ENCODE results near the gene KIAA1217. TPM values are rescaled to one million over a fixed set of nuclear protein-coding genes. Genes with fewer than 3 reads are reported as not detected.
A peak's percentile ranks its signal among the peaks of the same experiment; 100 is the strongest.
"Not testable (repeated sequence)": the region's sequence is repeated elsewhere in the genome, so short reads cannot be mapped to it uniquely, and the experiment has no call there.

Gene KIAA1217
- total and polyA plus RNA-seq, 12 donors: 6.9 to 49.5 (median 38.4) TPM

- TF ChIP-seq CTCF (IDR thresholded peaks at IDR 0.05): no peak
- Histone ChIP-seq H3K4me3 (no peak overlapping the region), H3K9me3 (no peaks in the 10 kb centered on the region), H3K27me3 (no peaks in the 10 kb centered on the region), H3K4me1 (peaks cover 6 to 36% (median 16%) of the 10 kb centered on the region in 9 donors), H3K27ac (no peak overlapping the region), H3K36me3 (peaks cover 0 to 50% (median 0%) of the 10 kb centered on the region in 9 donors)
- intact Hi-C loops (cut with DNase I): no loop called here
- 91 to 92% methylated on average over 4 of the region's 4 CpGs for WGBS, 2 donors
- no peak for DNase-seq
- no peak for ATAC-seq
Measured at GRCh38 chr10:24444337-24444736, 235.4 kb downstream of the KIAA1217 start.

- intact Hi-C loops (cut with DNase I); H3K27me3 ChIP-seq; H3K4me3 ChIP-seq; ATAC-seq; DNase-seq; H3K27ac ChIP-seq; H3K9me3 ChIP-seq: not testable (repeated sequence)
- Histone ChIP-seq H3K4me1 (peaks cover 7 to 48% (median 30%) of the 10 kb centered on the region in 9 donors), H3K36me3 (peaks cover 0 to 34% (median 0%) of the 10 kb centered on the region in 9 donors)
- WGBS, 2 donors: 83 to 100% methylated on average over 2 of the region's 2 CpGs
Measured at GRCh38 chr10:24445958-24446357, 237.0 kb downstream of the KIAA1217 start.

GRCh38 chr10:24446739-24447138 is 237.8 kb downstream of the KIAA1217 start:
- TF ChIP-seq CTCF (IDR thresholded peaks at IDR 0.05): no peak
- H3K36me3 ChIP-seq: peaks cover 0 to 26% (median 0%) of the 10 kb centered on the region in 9 donors
- H3K4me1 ChIP-seq: peaks cover 7 to 56% (median 38%) of the 10 kb centered on the region in 9 donors
- ATAC-seq (peak in 1 of 8 donors; percentile 34), DNase-seq (no peak)
- intact Hi-C loops (cut with DNase I): no loop called here
- H3K27me3 ChIP-seq: no peaks in the 10 kb centered on the region
- H3K4me3 ChIP-seq: no peak overlapping the region
- H3K9me3 ChIP-seq: no peaks in the 10 kb centered on the region
- WGBS, 2 donors: 90 to 93% methylated on average over 6 of the region's 6 CpGs
- peak overlapping the region in 1 of 10 donors; percentile 78 for H3K27ac ChIP-seq

- peaks cover 0 to 14% (median 0%) of the 10 kb centered on the region in 9 donors for H3K36me3 ChIP-seq
- H3K27ac ChIP-seq: peak overlapping the region in 9 of 10 donors; percentile 15 to 81 (median 66)
- H3K27me3 ChIP-seq: no peaks in the 10 kb centered on the region
- intact Hi-C loops (cut with DNase I): no loop called here
- H3K4me3 ChIP-seq: peak overlapping the region in 5 of 10 donors; percentile 47 to 53 (median 50)
- H3K9me3 ChIP-seq: no peaks in the 10 kb centered on the region
- 58 to 77% methylated on average over 3 of the region's 3 CpGs for WGBS, 2 donors
- ATAC-seq (peak in 1 of 8 donors; percentile 25), DNase-seq (no peak)
- peaks cover 7 to 68% (median 41%) of the 10 kb centered on the region in 9 donors for H3K4me1 ChIP-seq
- TF ChIP-seq CTCF (IDR thresholded peaks at IDR 0.05): no peak
Measured at GRCh38 chr10:24448351-24448999, 239.5 kb downstream of the KIAA1217 start.

GRCh38 chr10:24449321-24449740 is 240.4 kb downstream of the KIAA1217 start:
- peak overlapping the region in 8 of 10 donors; percentile 15 to 81 (median 70) for H3K27ac ChIP-seq
- no peak for TF ChIP-seq CTCF (IDR thresholded peaks at IDR 0.05)
- peak overlapping the region in 9 of 10 donors; percentile 16 to 53 (median 47) for H3K4me3 ChIP-seq
- H3K36me3 ChIP-seq: peaks cover 0 to 6% (median 0%) of the 10 kb centered on the region in 9 donors
- H3K9me3 ChIP-seq: no peaks in the 10 kb centered on the region
- intact Hi-C loops (cut with DNase I): no loop called here
- DNase-seq (no peak), ATAC-seq (peak; percentile 62 to 89 (median 82))
- H3K27me3 ChIP-seq: no peaks in the 10 kb centered on the region
- H3K4me1 ChIP-seq: peaks cover 7 to 74% (median 42%) of the 10 kb centered on the region in 9 donors
- WGBS, 2 donors: 10 to 16% methylated on average over 5 of the region's 5 CpGs

All from heart right ventricle (tissue), 16 donors.